GM21786 (cell line): ENCODE results near the gene RAPGEF5.

Experiments used
- ATAC-seq: cut with Tn5 transposase; IDR thresholded peaks from one replicate; pipeline ENCODE4 v1.9.1; 2021; ENCODE audit not compliant: unreplicated experiment

RAPGEF5 gene

GRCh38 chr7:22195397-22196172 lies 161.4 kb downstream of the RAPGEF5 start:
- no peak for ATAC-seq

GRCh38 chr7:22194658-22195273 lies 162.2 kb downstream of the RAPGEF5 start:
- ATAC-seq = no peak

GRCh38 chr7:22193450-22193983 lies 163.4 kb downstream of the RAPGEF5 start:
- no peak for ATAC-seq

- no peak for ATAC-seq
These were observed 164.2 kb downstream of the RAPGEF5 start for GRCh38 chr7:22192801-22193200.

GRCh38 chr7:22190736-22191135 lies 166.2 kb downstream of the RAPGEF5 start:
- ATAC-seq = no peak

- ATAC-seq = no peak
These were observed 167.2 kb downstream of the RAPGEF5 start for GRCh38 chr7:22189741-22190140.

GRCh38 chr7:22189230-22189629 lies 167.7 kb downstream of the RAPGEF5 start:
- no peak for ATAC-seq

GRCh38 chr7:22187691-22188348 lies 169.1 kb downstream of the RAPGEF5 start:
- ATAC-seq = no peak

GRCh38 chr7:22185559-22185958 lies 171.4 kb downstream of the RAPGEF5 start:
- ATAC-seq = no peak

GRCh38 chr7:22184549-22185199 lies 172.3 kb downstream of the RAPGEF5 start:
- no peak for ATAC-seq

- ATAC-seq = no peak
These were observed 173.3 kb downstream of the RAPGEF5 start for GRCh38 chr7:22183522-22184280.

- ATAC-seq = no peak
These were observed 174.8 kb downstream of the RAPGEF5 start for GRCh38 chr7:22182149-22182548.

GRCh38 chr7:22181663-22182062 lies 175.3 kb downstream of the RAPGEF5 start:
- ATAC-seq = no peak

GRCh38 chr7:22179442-22179879 lies 177.5 kb downstream of the RAPGEF5 start:
- no peak for ATAC-seq

GRCh38 chr7:22178735-22179134 lies 178.2 kb downstream of the RAPGEF5 start:
- no peak for ATAC-seq

GRCh38 chr7:22176791-22177412 lies 180.1 kb downstream of the RAPGEF5 start:
- ATAC-seq = no peak

GRCh38 chr7:22174574-22174953 lies 182.4 kb downstream of the RAPGEF5 start:
- no peak for ATAC-seq

- ATAC-seq = peak; percentile 96
These were observed 183.0 kb downstream of the RAPGEF5 start for GRCh38 chr7:22173685-22174573.

- ATAC-seq = no peak
These were observed 188.8 kb downstream of the RAPGEF5 start for GRCh38 chr7:22168129-22168634.
